ENCODE results near the gene NAT14. TPM values are rescaled to one million over a fixed set of nuclear protein-coding genes. Genes with fewer than 3 reads are reported as not detected.

The NAT14 gene
- total RNA-seq, 1 donor from 2014 or later, result 37.7 TPM

GRCh38 chr19:55503502-55504251, 18.7 kb downstream of the NAT14 start:
- peak; percentile 96 for DNase-seq (ENCODE audit: low spot score)
- H3K36me3 Mint-ChIP-seq (ENCODE audit: low read depth, unreplicated experiment), result peaks cover 11% of the 10 kb centered on the region
- H3K4me1 Mint-ChIP-seq (ENCODE audit: unreplicated experiment), result no peaks in the 10 kb centered on the region
- no peak overlapping the region for H3K4me3 Mint-ChIP-seq (ENCODE audit: unreplicated experiment)
- H3K9me3 Mint-ChIP-seq (ENCODE audit: unreplicated experiment), result no peaks in the 10 kb centered on the region
- peaks cover 4% of the 10 kb centered on the region for H3K27me3 Mint-ChIP-seq (ENCODE audit: unreplicated experiment)
- no peak overlapping the region for H3K27ac Mint-ChIP-seq (ENCODE audit: unreplicated experiment)
- TF ChIP-seq, protein P1, sequence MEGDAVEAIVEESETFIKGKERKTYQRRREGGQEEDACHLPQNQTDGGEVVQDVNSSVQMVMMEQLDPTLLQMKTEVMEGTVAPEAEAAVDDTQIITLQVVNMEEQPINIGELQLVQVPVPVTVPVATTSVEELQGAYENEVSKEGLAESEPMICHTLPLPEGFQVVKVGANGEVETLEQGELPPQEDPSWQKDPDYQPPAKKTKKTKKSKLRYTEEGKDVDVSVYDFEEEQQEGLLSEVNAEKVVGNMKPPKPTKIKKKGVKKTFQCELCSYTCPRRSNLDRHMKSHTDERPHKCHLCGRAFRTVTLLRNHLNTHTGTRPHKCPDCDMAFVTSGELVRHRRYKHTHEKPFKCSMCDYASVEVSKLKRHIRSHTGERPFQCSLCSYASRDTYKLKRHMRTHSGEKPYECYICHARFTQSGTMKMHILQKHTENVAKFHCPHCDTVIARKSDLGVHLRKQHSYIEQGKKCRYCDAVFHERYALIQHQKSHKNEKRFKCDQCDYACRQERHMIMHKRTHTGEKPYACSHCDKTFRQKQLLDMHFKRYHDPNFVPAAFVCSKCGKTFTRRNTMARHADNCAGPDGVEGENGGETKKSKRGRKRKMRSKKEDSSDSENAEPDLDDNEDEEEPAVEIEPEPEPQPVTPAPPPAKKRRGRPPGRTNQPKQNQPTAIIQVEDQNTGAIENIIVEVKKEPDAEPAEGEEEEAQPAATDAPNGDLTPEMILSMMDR (IDR thresholded peaks at IDR 0.05; ENCODE audit: unreplicated experiment), result peak; percentile 99

GRCh38 chr19:55504252-55504603, 19.2 kb downstream of the NAT14 start:
- TF ChIP-seq, protein P1 (IDR thresholded peaks at IDR 0.05; ENCODE audit: unreplicated experiment), result no peak
- no peak for DNase-seq (ENCODE audit: low spot score)
- peaks cover 11% of the 10 kb centered on the region for H3K36me3 Mint-ChIP-seq (ENCODE audit: low read depth, unreplicated experiment)
- H3K9me3 Mint-ChIP-seq (ENCODE audit: unreplicated experiment), result no peaks in the 10 kb centered on the region
- no peak overlapping the region for H3K27ac Mint-ChIP-seq (ENCODE audit: unreplicated experiment)
- H3K4me3 Mint-ChIP-seq (ENCODE audit: unreplicated experiment), result no peak overlapping the region
- H3K4me1 Mint-ChIP-seq (ENCODE audit: unreplicated experiment), result no peaks in the 10 kb centered on the region
- peaks cover 4% of the 10 kb centered on the region for H3K27me3 Mint-ChIP-seq (ENCODE audit: unreplicated experiment)

DNA sequence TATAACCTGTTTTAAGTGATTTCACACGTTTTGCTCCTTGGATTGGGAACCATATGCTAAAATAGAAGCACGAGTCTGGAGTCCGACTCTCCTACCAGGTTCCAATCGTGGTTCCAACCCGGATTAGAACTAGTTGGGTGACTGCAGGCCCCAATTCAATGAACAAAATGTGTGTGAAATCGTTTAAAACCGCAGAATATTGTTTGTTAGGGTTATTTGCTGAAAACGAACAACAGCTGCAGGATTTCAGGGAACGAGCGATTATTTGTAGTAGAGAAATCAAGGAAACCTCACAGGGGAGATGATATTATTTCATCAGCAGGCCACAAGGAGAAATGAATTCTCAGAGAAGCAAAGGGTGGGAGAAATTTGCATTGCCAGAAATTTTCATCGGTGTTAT, 20.0 kb downstream of the NAT14 start:
- TF ChIP-seq, protein P1 (IDR thresholded peaks at IDR 0.05; ENCODE audit: unreplicated experiment), result no peak
- H3K27ac Mint-ChIP-seq (ENCODE audit: unreplicated experiment), result no peak overlapping the region

GRCh38 chr19:55508120-55508519, 23.1 kb downstream of the NAT14 start:
- TF ChIP-seq, protein P1 (IDR thresholded peaks at IDR 0.05; ENCODE audit: unreplicated experiment), result no peak
- no peak for DNase-seq (ENCODE audit: low spot score)
- Mint-ChIP-seq H3K4me3 (ENCODE audit: unreplicated experiment) (no peak overlapping the region), H3K27ac (ENCODE audit: unreplicated experiment) (peak overlapping the region; percentile 3), H3K9me3 (ENCODE audit: unreplicated experiment) (no peaks in the 10 kb centered on the region), H3K36me3 (ENCODE audit: low read depth, unreplicated experiment) (no peaks in the 10 kb centered on the region), H3K4me1 (ENCODE audit: unreplicated experiment) (no peaks in the 10 kb centered on the region), H3K27me3 (ENCODE audit: unreplicated experiment) (peaks cover 2% of the 10 kb centered on the region)

More for the DNA sequence above, 20.0 kb downstream of the NAT14 start:
- no peaks in the 10 kb centered on the region for H3K9me3 Mint-ChIP-seq (ENCODE audit: unreplicated experiment)
- no peak overlapping the region for H3K4me3 Mint-ChIP-seq (ENCODE audit: unreplicated experiment)
- H3K4me1 Mint-ChIP-seq (ENCODE audit: unreplicated experiment), result no peaks in the 10 kb centered on the region
- H3K27me3 Mint-ChIP-seq (ENCODE audit: unreplicated experiment), result peaks cover 4% of the 10 kb centered on the region
- H3K36me3 Mint-ChIP-seq (ENCODE audit: low read depth, unreplicated experiment), result peaks cover 6% of the 10 kb centered on the region
- DNase-seq (ENCODE audit: low spot score), result no peak

DNA sequence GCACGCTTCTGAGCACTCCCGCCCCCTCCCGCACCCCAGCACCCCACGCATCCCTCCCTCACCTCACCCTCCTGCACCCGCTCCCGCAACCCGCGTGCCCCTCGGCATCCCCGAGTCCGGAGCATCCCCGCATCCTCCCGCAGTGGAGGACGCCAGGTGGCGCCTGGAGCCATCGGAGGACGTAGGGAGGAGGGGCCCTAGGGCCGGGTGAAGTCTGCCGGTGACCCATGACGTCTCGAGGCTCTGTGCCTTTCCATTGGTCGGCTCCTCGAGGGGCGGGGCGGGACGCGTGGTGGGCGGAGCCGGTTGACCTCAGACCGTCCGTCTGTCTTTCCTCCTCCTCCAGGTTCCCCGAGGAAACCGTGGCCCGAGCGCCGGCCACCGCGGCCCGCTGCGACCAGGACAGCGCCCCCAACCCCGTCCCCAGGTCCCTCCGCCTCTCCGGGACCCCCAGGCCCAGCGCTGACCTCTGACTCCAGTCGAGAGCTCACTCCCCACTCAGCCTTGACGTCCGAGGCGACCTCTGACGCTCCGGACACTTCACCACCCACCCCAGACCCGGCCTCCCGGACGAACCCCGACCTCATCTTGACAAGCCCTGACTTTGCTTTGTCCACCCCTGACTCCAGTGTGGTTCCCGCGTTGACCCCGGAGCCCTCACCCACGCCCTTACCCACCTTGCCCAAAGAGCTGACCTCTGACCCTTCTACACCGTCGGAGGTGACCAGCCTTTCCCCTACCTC, 32.1 kb downstream of the NAT14 start:
- DNase-seq (ENCODE audit: low spot score), result peak; percentile 93
- Mint-ChIP-seq H3K4me3 (ENCODE audit: unreplicated experiment) (no peak overlapping the region), H3K9me3 (ENCODE audit: unreplicated experiment) (no peaks in the 10 kb centered on the region), H3K4me1 (ENCODE audit: unreplicated experiment) (no peaks in the 10 kb centered on the region), H3K27me3 (ENCODE audit: unreplicated experiment) (no peaks in the 10 kb centered on the region), H3K27ac (ENCODE audit: unreplicated experiment) (peak overlapping the region; percentile 59), H3K36me3 (ENCODE audit: low read depth, unreplicated experiment) (no peaks in the 10 kb centered on the region)
- TF ChIP-seq, protein P1 (IDR thresholded peaks at IDR 0.05; ENCODE audit: unreplicated experiment), result peak; percentile 46

Data from endothelial cell (in vitro differentiated cells).